Natural killer cell (primary cell): Measurements from ENCODE around the gene ANXA2. TPM values are rescaled to one million over a fixed set of nuclear protein-coding genes. Genes with fewer than 3 reads are reported as not detected.

Experiments used
- ATAC-seq, 3 donors: fragments of 150-1000 bp in 2 of 3; fragments of 200-7000 bp in 1 of 3; cut with Tn5 transposase; 1 replicate in 1 of 3; 2 replicates in 2 of 3; pipeline ENCODE4 v1.10.0; 2021; ENCODE audit warnings: mild to moderate bottlenecking in 2 of 3, moderate library complexity in 2 of 3
- DNase-seq, 2 donors: peaks; one replicate each; pipeline versions ENCODE4 v3.0.0 to v3.0.0-alpha.2; 2013 to 2021; ENCODE audit warnings: mixed read lengths in 1 of 2
- H3K27ac ChIP-seq: one replicate; pipeline ENCODE4 v1.5.1; 2013; ENCODE audit warnings: mild to moderate bottlenecking, low read length
- H3K27me3 ChIP-seq: one replicate; pipeline ENCODE4 v1.6.1; 2013; ENCODE audit warnings: low read length; ENCODE audit not compliant: control insufficient read depth, insufficient read depth
- H3K36me3 ChIP-seq: one replicate; pipeline ENCODE4 v1.6.1; 2013; ENCODE audit warnings: low read length; ENCODE audit not compliant: control insufficient read depth, insufficient read depth
- H3K4me1 ChIP-seq: one replicate; pipeline ENCODE4 v1.6.1; 2013; ENCODE audit warnings: low read length; ENCODE audit not compliant: control insufficient read depth, insufficient read depth
- H3K4me3 ChIP-seq: one replicate; pipeline ENCODE4 v1.5.1; 2013; ENCODE audit warnings: low read length
- H3K9me3 ChIP-seq: one replicate; pipeline ENCODE4 v1.6.1; 2013; ENCODE audit warnings: low read length; ENCODE audit not compliant: control insufficient read depth, insufficient read depth
- H3K27ac Mint-ChIP-seq, 2 donors: one replicate each; pipeline ENCODE4 v1.8.0; 2022; ENCODE audit warnings: mild to moderate bottlenecking in 2 of 2, mixed read lengths in 2 of 2, moderate library complexity in 1 of 2
- H3K27me3 Mint-ChIP-seq, 2 donors: one replicate each; pipeline ENCODE4 v1.8.0; 2022; ENCODE audit warnings: low read depth in 2 of 2, mixed read lengths in 2 of 2
- H3K36me3 Mint-ChIP-seq: one replicate; pipeline ENCODE4 v1.8.0; 2022; ENCODE audit warnings: mixed read lengths
- H3K4me1 Mint-ChIP-seq, 2 donors: one replicate each; pipeline ENCODE4 v1.8.0; 2022; ENCODE audit warnings: mixed read lengths in 2 of 2
- H3K4me3 Mint-ChIP-seq: one replicate; pipeline ENCODE4 v1.8.0; 2022; ENCODE audit warnings: mild to moderate bottlenecking, moderate library complexity, mixed read lengths
- H3K9me3 Mint-ChIP-seq, 2 donors: one replicate each; pipeline ENCODE4 v1.8.0; 2022; ENCODE audit warnings: mixed read lengths in 2 of 2
- WGBS: methylation state at CpG from one replicate; pipeline ENCODE4 v1.1.7; 2013; ENCODE audit warnings: missing lambda C conversion rate; ENCODE audit not compliant: insufficient coverage; 5-methylcytosine and 5-hydroxymethylcytosine counted together
- intact Hi-C: fragments of 100-400 bp; cut with micrococcal nuclease; formaldehyde crosslinking; loops from one replicate; pipeline ENCODE4 v1.14.2; 2022
- total RNA-seq, 4 donors: library from RNA; stranded (reverse); fragments of 120-200 nt in 1 of 4; gene quantifications; one replicate each; pipeline versions ENCODE4 v1.2.3 to v1.2.4, GENCODE V29; 2013 to 2022
- TF ChIP-seq, protein P1 (sequence below): fragments of 200-600 bp; IDR thresholded peaks from one replicate; pipeline ENCODE4 v1.8.0; 2022; ENCODE audit warnings: antibody characterized with exemption

Gene ANXA2
- total RNA-seq, 3 donors from 2014 or later (not counting 1 experiment from before 2014, with no cell fraction given): 132 to 230 (median 155) TPM

DNA sequence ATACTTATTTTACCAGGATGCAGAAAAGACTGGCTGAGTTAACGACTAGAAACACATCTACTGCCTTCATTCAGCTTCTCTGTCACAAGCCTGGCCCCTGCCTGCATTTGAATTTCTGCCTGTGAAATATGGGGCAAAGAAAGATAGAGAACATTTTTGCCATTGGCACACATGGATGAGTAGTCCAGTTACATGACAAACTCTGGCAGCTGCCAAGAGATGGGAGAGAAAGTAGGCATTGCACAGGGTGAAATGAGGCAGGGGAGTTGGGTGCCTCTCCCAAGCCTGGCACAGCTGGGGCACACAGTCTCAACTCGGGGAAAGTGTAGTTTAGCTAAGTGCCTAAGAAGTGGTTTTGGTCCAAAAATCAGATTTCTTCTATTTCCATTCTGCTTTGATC is 24.0 kb downstream of the ANXA2 start:
- Mint-ChIP-seq H3K27ac (peak overlapping the region in 1 of 2 donors; percentile 32), H3K4me3 (no peak overlapping the region), H3K27me3 (no peaks in the 10 kb centered on the region), H3K4me1 (peaks cover 19% of the 10 kb centered on the region in 2 donors), H3K9me3 (no peaks in the 10 kb centered on the region), H3K36me3 (no peaks in the 10 kb centered on the region)
- Histone ChIP-seq H3K27me3 (no peaks in the 10 kb centered on the region), H3K4me1 (no peaks in the 10 kb centered on the region), H3K4me3 (no peak overlapping the region), H3K27ac (no peak overlapping the region), H3K9me3 (no peaks in the 10 kb centered on the region), H3K36me3 (peaks cover 16% of the 10 kb centered on the region)
- DNase-seq (no peak), ATAC-seq (no peak)
- TF ChIP-seq, protein P1, sequence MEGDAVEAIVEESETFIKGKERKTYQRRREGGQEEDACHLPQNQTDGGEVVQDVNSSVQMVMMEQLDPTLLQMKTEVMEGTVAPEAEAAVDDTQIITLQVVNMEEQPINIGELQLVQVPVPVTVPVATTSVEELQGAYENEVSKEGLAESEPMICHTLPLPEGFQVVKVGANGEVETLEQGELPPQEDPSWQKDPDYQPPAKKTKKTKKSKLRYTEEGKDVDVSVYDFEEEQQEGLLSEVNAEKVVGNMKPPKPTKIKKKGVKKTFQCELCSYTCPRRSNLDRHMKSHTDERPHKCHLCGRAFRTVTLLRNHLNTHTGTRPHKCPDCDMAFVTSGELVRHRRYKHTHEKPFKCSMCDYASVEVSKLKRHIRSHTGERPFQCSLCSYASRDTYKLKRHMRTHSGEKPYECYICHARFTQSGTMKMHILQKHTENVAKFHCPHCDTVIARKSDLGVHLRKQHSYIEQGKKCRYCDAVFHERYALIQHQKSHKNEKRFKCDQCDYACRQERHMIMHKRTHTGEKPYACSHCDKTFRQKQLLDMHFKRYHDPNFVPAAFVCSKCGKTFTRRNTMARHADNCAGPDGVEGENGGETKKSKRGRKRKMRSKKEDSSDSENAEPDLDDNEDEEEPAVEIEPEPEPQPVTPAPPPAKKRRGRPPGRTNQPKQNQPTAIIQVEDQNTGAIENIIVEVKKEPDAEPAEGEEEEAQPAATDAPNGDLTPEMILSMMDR: no peak
- intact Hi-C loops: no loop called here
- 100% methylated on average over 2 of the region's 2 CpGs for WGBS

DNA sequence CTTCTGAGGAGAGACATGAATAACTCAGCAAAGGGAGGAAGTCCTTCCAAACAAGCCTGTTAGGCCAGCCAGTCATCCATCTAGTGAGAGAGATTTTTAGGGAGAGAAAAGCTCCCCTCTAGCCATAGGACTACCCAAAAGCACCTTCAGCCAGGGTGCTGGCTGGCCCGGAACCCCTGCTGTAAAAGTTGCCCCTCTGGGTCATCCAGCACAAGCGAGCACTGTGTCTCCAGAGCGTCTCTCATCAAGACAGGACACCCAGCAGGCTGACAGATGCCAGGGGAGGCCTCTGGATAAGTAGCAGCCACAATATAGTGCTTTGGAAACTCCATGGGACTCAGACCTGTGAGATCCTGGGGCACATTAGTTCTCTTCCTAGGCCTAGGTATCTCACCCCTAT is 24.5 kb downstream of the ANXA2 start:
- H3K4me3 Mint-ChIP-seq: no peak overlapping the region
- ATAC-seq (no peak), DNase-seq (no peak)
- Histone ChIP-seq H3K27me3 (no peaks in the 10 kb centered on the region), H3K36me3 (peaks cover 16% of the 10 kb centered on the region), H3K4me3 (no peak overlapping the region), H3K27ac (no peak overlapping the region), H3K4me1 (no peaks in the 10 kb centered on the region), H3K9me3 (no peaks in the 10 kb centered on the region)
- H3K36me3 Mint-ChIP-seq: no peaks in the 10 kb centered on the region
- H3K4me1 Mint-ChIP-seq: peaks cover 19% of the 10 kb centered on the region in 2 donors
- TF ChIP-seq, protein P1: no peak
- H3K27ac Mint-ChIP-seq: peak overlapping the region in 1 of 2 donors; percentile 32
- intact Hi-C loops: no loop called here
- WGBS: 100% methylated on average over 3 of the region's 3 CpGs
- no peaks in the 10 kb centered on the region for H3K9me3 Mint-ChIP-seq
- H3K27me3 Mint-ChIP-seq: no peaks in the 10 kb centered on the region

DNA sequence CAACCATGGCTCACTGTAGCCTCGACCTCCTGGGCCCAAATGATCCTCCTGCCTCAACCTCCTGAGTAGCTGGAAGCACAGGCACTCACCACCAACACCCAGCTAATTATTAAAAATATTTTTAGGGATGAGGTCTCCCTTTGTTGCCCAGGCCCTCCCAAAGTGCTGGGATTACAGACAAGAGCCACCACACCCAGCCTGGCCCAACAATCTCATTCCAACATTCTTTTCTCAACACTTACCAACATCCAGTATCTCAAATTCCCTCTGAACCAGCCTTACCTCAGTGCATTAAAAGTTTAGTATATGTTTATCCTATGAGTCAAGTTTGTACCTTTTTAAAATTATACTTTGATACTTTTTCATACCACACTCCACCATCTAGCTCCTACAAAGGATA is 25.0 kb downstream of the ANXA2 start:
- 100% methylated on average over 1 of the region's 1 CpG for WGBS
- Mint-ChIP-seq H3K9me3 (no peaks in the 10 kb centered on the region), H3K4me1 (peaks cover 19% of the 10 kb centered on the region in 2 donors), H3K4me3 (no peak overlapping the region), H3K27ac (no peak overlapping the region), H3K27me3 (no peaks in the 10 kb centered on the region), H3K36me3 (no peaks in the 10 kb centered on the region)
- no peaks in the 10 kb centered on the region for H3K4me1 ChIP-seq
- intact Hi-C loops: no loop called here
- H3K36me3 ChIP-seq: peaks cover 16% of the 10 kb centered on the region
- H3K9me3 ChIP-seq: no peaks in the 10 kb centered on the region
- TF ChIP-seq, protein P1: no peak
- H3K27me3 ChIP-seq: no peaks in the 10 kb centered on the region
- no peak overlapping the region for H3K27ac ChIP-seq
- DNase-seq (no peak), ATAC-seq (no peak)
- H3K4me3 ChIP-seq: no peak overlapping the region

DNA sequence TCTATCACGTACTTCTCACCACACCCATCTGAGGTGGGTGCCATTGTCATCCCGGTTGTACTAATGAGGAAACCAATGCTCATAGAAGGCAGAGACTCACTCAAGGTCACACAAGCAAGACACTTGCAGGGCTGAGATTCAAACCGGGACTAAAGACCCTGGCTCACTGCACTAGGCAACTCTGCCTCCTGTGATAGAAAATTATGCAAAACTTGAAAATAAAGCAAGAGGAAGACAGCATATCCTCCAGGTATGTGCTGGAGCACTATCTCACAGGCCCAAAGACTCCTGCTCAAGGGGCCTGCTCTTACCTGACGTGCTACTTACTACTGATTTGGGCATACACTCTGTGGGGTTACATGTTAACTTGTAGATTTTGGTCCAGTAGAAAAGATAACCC is 25.6 kb downstream of the ANXA2 start:
- Mint-ChIP-seq H3K27me3 (no peaks in the 10 kb centered on the region), H3K27ac (no peak overlapping the region), H3K36me3 (no peaks in the 10 kb centered on the region), H3K9me3 (no peaks in the 10 kb centered on the region), H3K4me3 (no peak overlapping the region), H3K4me1 (peaks cover 19% of the 10 kb centered on the region in 2 donors)
- no peak overlapping the region for H3K4me3 ChIP-seq
- TF ChIP-seq, protein P1: no peak
- no peaks in the 10 kb centered on the region for H3K4me1 ChIP-seq
- no peaks in the 10 kb centered on the region for H3K27me3 ChIP-seq
- H3K9me3 ChIP-seq: no peaks in the 10 kb centered on the region
- no peak overlapping the region for H3K27ac ChIP-seq
- intact Hi-C loops: no loop called here
- WGBS: 96% methylated on average over 4 of the region's 4 CpGs
- ATAC-seq: no peak
- H3K36me3 ChIP-seq: peaks cover 16% of the 10 kb centered on the region
- DNase-seq: no peak
